OCI-LY3 (cell line): ENCODE data around the gene KDM7A.

Experiments used
- H2AFZ ChIP-seq: fragments of 200-600, 300-600 bp; shearing (Covaris generic); 2 replicates; pipeline ENCODE4 v1.6.0; 2014; ENCODE audit warnings: antibody characterized with exemption, low read depth, low read length
- H3K27ac ChIP-seq: fragments of 200-600, 300-600 bp; sonication (generic); 2 replicates; pipeline ENCODE4 v1.5.1; 2014; ENCODE audit warnings: mild to moderate bottlenecking, low read length, moderate library complexity, mixed read lengths
- H3K27me3 ChIP-seq: fragments of 200-600, 300-600 bp; sonication (generic); 2 replicates; pipeline ENCODE4 v1.6.1; 2014; ENCODE audit warnings: low read depth, low read length, mixed read lengths
- H3K36me3 ChIP-seq: fragments of 200-600, 300-600 bp; sonication (generic); replicated peaks from 2 replicates; pipeline ENCODE3; 2014; ENCODE audit warnings: low read depth, low read length, mixed read lengths
- H3K4me1 ChIP-seq: fragments of 300-600, 200-600 bp; sonication (generic); 2 replicates; pipeline ENCODE4 v1.6.1; 2014; ENCODE audit warnings: low read length, mixed read lengths
- H3K4me2 ChIP-seq: fragments of 200-600, 300-600 bp; sonication (generic); 2 replicates; pipeline ENCODE4 v1.6.1; 2014; ENCODE audit warnings: low read length, mixed read lengths
- H3K4me3 ChIP-seq: fragments of 300-600, 200-600 bp; sonication (generic); 2 replicates; pipeline ENCODE4 v1.5.1; 2014; ENCODE audit warnings: antibody characterized with exemption, mild to moderate bottlenecking, low read length, moderate library complexity
- H3K79me2 ChIP-seq: fragments of 300-600, 200-600 bp; shearing (Covaris generic); 2 replicates; pipeline ENCODE4 v1.6.1; 2014; ENCODE audit warnings: mild to moderate bottlenecking, low read length, mixed read lengths
- H3K9ac ChIP-seq: fragments of 300-600, 200-600 bp; shearing (Covaris generic); 2 replicates; pipeline ENCODE4 v1.6.0; 2014; ENCODE audit warnings: mild to moderate bottlenecking, low read length, moderate library complexity
- H3K9me3 ChIP-seq: fragments of 200-600, 300-600 bp; shearing (Covaris generic); 2 replicates; pipeline ENCODE4 v1.6.1; 2014; ENCODE audit warnings: low read length, mixed read lengths; ENCODE audit not compliant: insufficient read depth
- H4K20me1 ChIP-seq: fragments of 200-600, 300-600 bp; sonication (generic); 2 replicates; pipeline ENCODE4 v1.6.1; 2016; ENCODE audit warnings: low read length, mixed read lengths; ENCODE audit not compliant: insufficient read depth
- CTCF ChIP-seq: fragments of 200-600, 300-600 bp; sonication (generic); IDR thresholded peaks from 2 replicates; pipeline ENCODE4 v1.5.1; 2014; ENCODE audit warnings: antibody characterized with exemption, low read length, low read depth
- EZH2phosphoT487 ChIP-seq: fragments of 200-600 bp; shearing (Covaris generic); IDR thresholded peaks from 2 replicates; pipeline ENCODE4 v1.6.1; 2018; ENCODE audit warnings: antibody characterized with exemption, mixed run types, low read depth

The KDM7A gene

GRCh38 chr7:140096459-140096858 lies 80.3 kb downstream of the KDM7A start:
- H3K27ac ChIP-seq: no peak overlapping the region
- no peaks in the 10 kb centered on the region for H3K79me2 ChIP-seq
- TF ChIP-seq EZH2phosphoT487 (no peak), CTCF (no peak)
- no peaks in the 10 kb centered on the region for H3K36me3 ChIP-seq
- no peaks in the 10 kb centered on the region for H3K9me3 ChIP-seq
- H4K20me1 ChIP-seq: no peaks in the 10 kb centered on the region
- no peak overlapping the region for H3K4me2 ChIP-seq
- H3K27me3 ChIP-seq: no peaks in the 10 kb centered on the region
- no peak overlapping the region for H3K4me3 ChIP-seq
- H2AFZ ChIP-seq: no peak overlapping the region
- no peak overlapping the region for H3K9ac ChIP-seq
- no peaks in the 10 kb centered on the region for H3K4me1 ChIP-seq

GRCh38 chr7:140093375-140093774 lies 83.4 kb downstream of the KDM7A start:
- H3K27me3 ChIP-seq: 0 out of 2 replicates have a peak, but pooled peaks cover 3% of the 10 kb centered on the region
- H3K9me3 ChIP-seq: no peaks in the 10 kb centered on the region
- H3K36me3 ChIP-seq: no peaks in the 10 kb centered on the region
- no peak overlapping the region for H3K4me2 ChIP-seq
- H3K4me1 ChIP-seq: no peaks in the 10 kb centered on the region
- H2AFZ ChIP-seq: no peak overlapping the region
- H3K79me2 ChIP-seq: no peaks in the 10 kb centered on the region
- TF ChIP-seq CTCF: no peak
- no peak for TF ChIP-seq EZH2phosphoT487
- H3K4me3 ChIP-seq: no peak overlapping the region
- H3K9ac ChIP-seq: no peak overlapping the region
- no peak overlapping the region for H3K27ac ChIP-seq
- no peaks in the 10 kb centered on the region for H4K20me1 ChIP-seq

- no peak overlapping the region for H3K9ac ChIP-seq
- no peaks in the 10 kb centered on the region for H3K9me3 ChIP-seq
- H3K79me2 ChIP-seq: no peaks in the 10 kb centered on the region
- H3K4me1 ChIP-seq: peaks cover 12% of the 10 kb centered on the region; the same call in 1 of the 2 replicates
- no peak overlapping the region for H3K4me3 ChIP-seq
- TF ChIP-seq CTCF (no peak), EZH2phosphoT487 (no peak)
- H3K27ac ChIP-seq: no peak overlapping the region
- H3K4me2 ChIP-seq: no peak overlapping the region
- no peak overlapping the region for H2AFZ ChIP-seq
- no peaks in the 10 kb centered on the region for H3K36me3 ChIP-seq
- H3K27me3 ChIP-seq: peaks cover 41% of the 10 kb centered on the region
- no peaks in the 10 kb centered on the region for H4K20me1 ChIP-seq
Observed at GRCh38 chr7:140085447-140085846, 91.3 kb downstream of the KDM7A start.

- H4K20me1 ChIP-seq: no peaks in the 10 kb centered on the region
- no peaks in the 10 kb centered on the region for H3K36me3 ChIP-seq
- H3K4me1 ChIP-seq: peaks cover 12% of the 10 kb centered on the region; the same call in 1 of the 2 replicates
- no peak for TF ChIP-seq CTCF
- TF ChIP-seq EZH2phosphoT487: no peak
- peak overlapping the region; percentile 32 for H3K4me2 ChIP-seq
- no peak overlapping the region for H2AFZ ChIP-seq
- H3K9ac ChIP-seq: no peak overlapping the region
- no peaks in the 10 kb centered on the region for H3K79me2 ChIP-seq
- no peaks in the 10 kb centered on the region for H3K9me3 ChIP-seq
- peaks cover 45% of the 10 kb centered on the region for H3K27me3 ChIP-seq
- H3K27ac ChIP-seq: no peak overlapping the region
- no peak overlapping the region for H3K4me3 ChIP-seq
Observed at GRCh38 chr7:140084972-140085371, 91.8 kb downstream of the KDM7A start.
